Colonic mucosa (tissue), 4 donors: ENCODE results near the gene NECAB2. TPM values are rescaled to one million over a fixed set of nuclear protein-coding genes. Genes with fewer than 3 reads are reported as not detected.

Experiments
- DNase-seq: peaks from one replicate; pipeline ENCODE4 v3.0.0-alpha.2; 2020
- H3K27ac ChIP-seq: fragments of 200-600 bp; one replicate; pipeline ENCODE4 v1.8.0; 2021
- H3K27me3 ChIP-seq: fragments of 200-600 bp; one replicate; pipeline ENCODE4 v1.8.0; 2021
- H3K36me3 ChIP-seq: fragments of 200-600 bp; one replicate; pipeline ENCODE4 v1.8.0; 2021
- H3K4me1 ChIP-seq: fragments of 200-600 bp; one replicate; pipeline ENCODE4 v1.8.0; 2021; ENCODE audit warnings: mild to moderate bottlenecking
- H3K4me3 ChIP-seq: fragments of 200-600 bp; one replicate; pipeline ENCODE4 v1.8.0; 2021
- H3K9ac ChIP-seq, 2 donors: one replicate each; pipeline ENCODE4 v1.7.0; 2013; ENCODE audit warnings: control low read depth in 2 of 2, low read depth in 2 of 2, low read length in 2 of 2
- H3K9me3 ChIP-seq: fragments of 200-600 bp; one replicate; pipeline ENCODE4 v1.8.0; 2021
- CTCF ChIP-seq: fragments of 200-600 bp; IDR thresholded peaks from one replicate; pipeline ENCODE4 v1.8.0; 2022; ENCODE audit warnings: antibody characterized with exemption, mild to moderate bottlenecking
- intact Hi-C: fragments of 100-400 bp; cut with DNase I; formaldehyde crosslinking; loops from one replicate; pipeline ENCODE4 v1.14.1; 2022
- total RNA-seq, 2 donors: library from RNA; stranded (reverse); fragmentation: NEBNext Ultra II Directional in 1 of 2; extraction: Animal tissue kit (Norgen Biotek cat#: 25700) in 1 of 2; gene quantifications; one replicate each; pipeline ENCODE4 v1.2.1, GENCODE V29; 2021
- donor health status: healthy.
- donor health status: DM: no; HTN: no; CAD: no.
- donor health status: DM: no; HTN: no; CAD: no.

Gene NECAB2
- total RNA-seq, 2 donors from 2014 or later: 0.25 to 0.42 TPM

- Histone ChIP-seq H3K27ac (no peak overlapping the region), H3K36me3 (no peaks in the 10 kb centered on the region), H3K9me3 (no peaks in the 10 kb centered on the region), H3K9ac (no peak overlapping the region), H3K4me1 (no peaks in the 10 kb centered on the region), H3K4me3 (no peak overlapping the region), H3K27me3 (no peaks in the 10 kb centered on the region)
- intact Hi-C loops: no loop called here
- TF ChIP-seq CTCF: no peak
- no peak for DNase-seq
Observed at GRCh38 chr16:84015399-84015798, 47.4 kb downstream of the NECAB2 start.

GRCh38 chr16:84016477-84016876 lies 48.4 kb downstream of the NECAB2 start:
- Histone ChIP-seq H3K9ac (no peak overlapping the region), H3K4me3 (no peak overlapping the region), H3K36me3 (no peaks in the 10 kb centered on the region), H3K9me3 (no peaks in the 10 kb centered on the region), H3K27me3 (no peaks in the 10 kb centered on the region), H3K27ac (no peak overlapping the region), H3K4me1 (no peaks in the 10 kb centered on the region)
- TF ChIP-seq CTCF: no peak
- intact Hi-C loops: no loop called here
- DNase-seq: no peak

GRCh38 chr16:84018710-84019109 lies 50.7 kb downstream of the NECAB2 start:
- no peak for TF ChIP-seq CTCF
- H3K27me3 ChIP-seq: no peaks in the 10 kb centered on the region
- intact Hi-C loops: no loop called here

GRCh38 chr16:84020353-84020752 lies 52.3 kb downstream of the NECAB2 start:
- Histone ChIP-seq H3K27me3 (no peaks in the 10 kb centered on the region), H3K36me3 (no peaks in the 10 kb centered on the region), H3K4me1 (no peaks in the 10 kb centered on the region), H3K27ac (no peak overlapping the region), H3K9me3 (no peaks in the 10 kb centered on the region), H3K9ac (no peak overlapping the region), H3K4me3 (no peak overlapping the region)
- intact Hi-C loops: no loop called here
- DNase-seq: no peak
- TF ChIP-seq CTCF: no peak

More at GRCh38 chr16:84018710-84019109, 50.7 kb downstream of the NECAB2 start:
- no peak overlapping the region for H3K4me3 ChIP-seq
- no peaks in the 10 kb centered on the region for H3K4me1 ChIP-seq
- no peak for DNase-seq
- H3K9me3 ChIP-seq: no peaks in the 10 kb centered on the region
- no peak overlapping the region for H3K27ac ChIP-seq
- H3K36me3 ChIP-seq: no peaks in the 10 kb centered on the region
- H3K9ac ChIP-seq: no peak overlapping the region

- no peaks in the 10 kb centered on the region for H3K9me3 ChIP-seq
- H3K27me3 ChIP-seq: no peaks in the 10 kb centered on the region
- TF ChIP-seq CTCF: no peak
- no peaks in the 10 kb centered on the region for H3K36me3 ChIP-seq
- no peak overlapping the region for H3K4me3 ChIP-seq
- intact Hi-C loops: no loop called here
- H3K27ac ChIP-seq: no peak overlapping the region
- H3K9ac ChIP-seq: no peak overlapping the region
- no peaks in the 10 kb centered on the region for H3K4me1 ChIP-seq
- DNase-seq: no peak
Observed at GRCh38 chr16:84021488-84021887, 53.4 kb downstream of the NECAB2 start.

- TF ChIP-seq CTCF: no peak
- intact Hi-C loops: no loop called here
- no peaks in the 10 kb centered on the region for H3K27me3 ChIP-seq
- H3K9me3 ChIP-seq: no peaks in the 10 kb centered on the region
- no peak overlapping the region for H3K4me3 ChIP-seq
- no peak for DNase-seq
- no peak overlapping the region for H3K27ac ChIP-seq
- no peaks in the 10 kb centered on the region for H3K36me3 ChIP-seq
- no peak overlapping the region for H3K9ac ChIP-seq
- H3K4me1 ChIP-seq: no peaks in the 10 kb centered on the region
Observed at GRCh38 chr16:84022644-84023043, 54.6 kb downstream of the NECAB2 start.
